HG03469 (cell line): Measurements from ENCODE around the gene NPAS3.

Experiments
- ATAC-seq: cut with Tn5 transposase; IDR thresholded peaks from one replicate; pipeline ENCODE4 v1.9.1; 2021; ENCODE audit warnings: mild to moderate bottlenecking, moderate library complexity, moderate number of reproducible peaks; ENCODE audit not compliant: unreplicated experiment

NPAS3 gene

GRCh38 chr14:33691907-33692306 lies 753.2 kb downstream of the NPAS3 start:
- no peak for ATAC-seq

- no peak for ATAC-seq
Observed at GRCh38 chr14:33692762-33693161, 754.1 kb downstream of the NPAS3 start.

- ATAC-seq: no peak
Observed at GRCh38 chr14:33693237-33693636, 754.6 kb downstream of the NPAS3 start.

- no peak for ATAC-seq
Observed at GRCh38 chr14:33696165-33696564, 757.5 kb downstream of the NPAS3 start.

- ATAC-seq: no peak
Observed at GRCh38 chr14:33699300-33699983, 760.8 kb downstream of the NPAS3 start.

- no peak for ATAC-seq
Observed at GRCh38 chr14:33700052-33700451, 761.4 kb downstream of the NPAS3 start.

- ATAC-seq: no peak
Observed at GRCh38 chr14:33702293-33702692, 763.6 kb downstream of the NPAS3 start.

- ATAC-seq: no peak
Observed at GRCh38 chr14:33704481-33704880, 765.8 kb downstream of the NPAS3 start.

GRCh38 chr14:33705490-33705889 lies 766.8 kb downstream of the NPAS3 start:
- ATAC-seq: no peak

GRCh38 chr14:33707716-33708115 lies 769.0 kb downstream of the NPAS3 start:
- no peak for ATAC-seq

- no peak for ATAC-seq
Observed at GRCh38 chr14:33709283-33709682, 770.6 kb downstream of the NPAS3 start.

- no peak for ATAC-seq
Observed at GRCh38 chr14:33709711-33710110, 771.0 kb downstream of the NPAS3 start.

GRCh38 chr14:33710273-33710672 lies 771.6 kb downstream of the NPAS3 start:
- no peak for ATAC-seq

GRCh38 chr14:33711194-33711593 lies 772.5 kb downstream of the NPAS3 start:
- ATAC-seq: no peak

GRCh38 chr14:33711811-33712216 lies 773.1 kb downstream of the NPAS3 start:
- no peak for ATAC-seq

GRCh38 chr14:33714527-33715226 lies 776.0 kb downstream of the NPAS3 start:
- no peak for ATAC-seq

GRCh38 chr14:33715227-33715528 lies 776.5 kb downstream of the NPAS3 start:
- no peak for ATAC-seq

GRCh38 chr14:33716921-33717320 lies 778.2 kb downstream of the NPAS3 start:
- ATAC-seq: no peak

- ATAC-seq: no peak
Observed at GRCh38 chr14:33717866-33718265, 779.2 kb downstream of the NPAS3 start.

- ATAC-seq: no peak
Observed at GRCh38 chr14:33720284-33720787, 781.7 kb downstream of the NPAS3 start.

- ATAC-seq: no peak
Observed at GRCh38 chr14:33726685-33727084, 788.0 kb downstream of the NPAS3 start.

GRCh38 chr14:33727606-33728005 lies 788.9 kb downstream of the NPAS3 start:
- ATAC-seq: no peak
